HepG2 (cell line): ENCODE measurements around the gene HEXIM1.

Source experiments
- CAMTA2 ChIP-seq: sonication (generic); formaldehyde crosslinking; IDR thresholded peaks from 2 replicates; pipeline ENCODE4 v1.4.0; 2020; ENCODE audit warnings: mild to moderate bottlenecking, missing genetic modification reagents, borderline replicate concordance
- CEBPB ChIP-seq: IDR thresholded peaks from 2 replicates; pipeline ENCODE4 v1.6.1; 2011; ENCODE audit warnings: low read depth, low read length, improper control_type of control experiment, borderline replicate concordance
- ETV5 ChIP-seq: IDR thresholded peaks from 2 replicates; pipeline ENCODE4 v1.6.1; 2018; ENCODE audit warnings: missing biosample characterization, missing genetic modification reagents, inconsistent platforms, borderline replicate concordance
- HDAC2 ChIP-seq: sonication (generic); formaldehyde crosslinking; IDR thresholded peaks from 2 replicates; pipeline ENCODE4 v1.4.0; 2020; ENCODE audit warnings: missing genetic modification reagents
- HNRNPUL1 ChIP-seq: fragments of 200-400 bp; formaldehyde crosslinking; IDR thresholded peaks from 2 replicates; pipeline ENCODE4 v1.6.1; 2017; ENCODE audit warnings: low read depth, mild to moderate bottlenecking, low read length, moderate library complexity
- PREB ChIP-seq: sonication (generic); formaldehyde crosslinking; IDR thresholded peaks from 2 replicates; pipeline ENCODE4 v1.4.0; 2020; ENCODE audit warnings: missing genetic modification reagents
- REPIN1 ChIP-seq: sonication (generic); formaldehyde crosslinking; IDR thresholded peaks from 2 replicates; pipeline ENCODE4 v1.8.0; 2022; ENCODE audit warnings: missing genetic modification reagents, low read depth, mild to moderate bottlenecking, borderline replicate concordance
- RNF2 ChIP-seq: fragments of 450-650 bp; conservative IDR thresholded peaks from 2 replicates; pipeline ENCODE4 v1.6.1; 2016; ENCODE audit warnings: low read depth
- ZNF446 ChIP-seq: sonication (generic); formaldehyde crosslinking; IDR thresholded peaks from 2 replicates; pipeline ENCODE4 v1.5.0; 2020; ENCODE audit warnings: mild to moderate bottlenecking, missing genetic modification reagents
- ZNF674 ChIP-seq: sonication (generic); formaldehyde crosslinking; IDR thresholded peaks from 2 replicates; pipeline ENCODE4 v1.5.0; 2020; ENCODE audit warnings: low read depth, mild to moderate bottlenecking, missing genetic modification reagents
- ZNF691 ChIP-seq: sonication (generic); formaldehyde crosslinking; IDR thresholded peaks from 2 replicates; pipeline ENCODE4 v1.4.0; 2020; ENCODE audit warnings: missing genetic modification reagents, low read depth, mild to moderate bottlenecking, borderline replicate concordance
- ZNF761 ChIP-seq: sonication (generic); formaldehyde crosslinking; conservative IDR thresholded peaks from 2 replicates; pipeline ENCODE4 v1.4.0; 2020; ENCODE audit warnings: mild to moderate bottlenecking, missing genetic modification reagents
- TF ChIP-seq, protein P1 (sequence below): sonication (generic); formaldehyde crosslinking; IDR thresholded peaks from 2 replicates; pipeline ENCODE4 v1.4.0; 2020; ENCODE audit warnings: missing genetic modification reagents, borderline replicate concordance

- TF ChIP-seq, protein P1, sequence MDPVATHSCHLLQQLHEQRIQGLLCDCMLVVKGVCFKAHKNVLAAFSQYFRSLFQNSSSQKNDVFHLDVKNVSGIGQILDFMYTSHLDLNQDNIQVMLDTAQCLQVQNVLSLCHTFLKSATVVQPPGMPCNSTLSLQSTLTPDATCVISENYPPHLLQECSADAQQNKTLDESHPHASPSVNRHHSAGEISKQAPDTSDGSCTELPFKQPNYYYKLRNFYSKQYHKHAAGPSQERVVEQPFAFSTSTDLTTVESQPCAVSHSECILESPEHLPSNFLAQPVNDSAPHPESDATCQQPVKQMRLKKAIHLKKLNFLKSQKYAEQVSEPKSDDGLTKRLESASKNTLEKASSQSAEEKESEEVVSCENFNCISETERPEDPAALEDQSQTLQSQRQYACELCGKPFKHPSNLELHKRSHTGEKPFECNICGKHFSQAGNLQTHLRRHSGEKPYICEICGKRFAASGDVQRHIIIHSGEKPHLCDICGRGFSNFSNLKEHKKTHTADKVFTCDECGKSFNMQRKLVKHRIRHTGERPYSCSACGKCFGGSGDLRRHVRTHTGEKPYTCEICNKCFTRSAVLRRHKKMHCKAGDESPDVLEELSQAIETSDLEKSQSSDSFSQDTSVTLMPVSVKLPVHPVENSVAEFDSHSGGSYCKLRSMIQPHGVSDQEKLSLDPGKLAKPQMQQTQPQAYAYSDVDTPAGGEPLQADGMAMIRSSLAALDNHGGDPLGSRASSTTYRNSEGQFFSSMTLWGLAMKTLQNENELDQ (CRISPR knock-in tag) = no peak
- TF ChIP-seq RNF2 (no peak), REPIN1 (CRISPR knock-in tag) (no peak), CEBPB (no peak), ZNF761 (CRISPR knock-in tag) (no peak), HNRNPUL1 (no peak), ZNF691 (CRISPR knock-in tag) (no peak), ETV5 (CRISPR knock-in tag) (no peak), PREB (CRISPR knock-in tag) (no peak), CAMTA2 (CRISPR knock-in tag) (no peak), ZNF674 (CRISPR knock-in tag) (no peak), ZNF446 (CRISPR knock-in tag) (no peak), HDAC2 (CRISPR knock-in tag) (no peak)
Observed at GRCh38 chr17:45121055-45121454, 27.2 kb upstream of the HEXIM1 start.
